Camera-type eye (tissue), 1 donor: ENCODE measurements around the gene STIMATE. TPM values are rescaled to one million over a fixed set of nuclear protein-coding genes. Genes with fewer than 3 reads are reported as not detected.

ENCODE experiments used
- total RNA-seq: library from RNA; depleted of rRNA; stranded (reverse); fragments of >200 nt; gene quantifications from one replicate; pipeline ENCODE4 v1.2.3, GENCODE V29; 2014

The STIMATE gene
- 12.9 TPM for total RNA-seq

DNA sequence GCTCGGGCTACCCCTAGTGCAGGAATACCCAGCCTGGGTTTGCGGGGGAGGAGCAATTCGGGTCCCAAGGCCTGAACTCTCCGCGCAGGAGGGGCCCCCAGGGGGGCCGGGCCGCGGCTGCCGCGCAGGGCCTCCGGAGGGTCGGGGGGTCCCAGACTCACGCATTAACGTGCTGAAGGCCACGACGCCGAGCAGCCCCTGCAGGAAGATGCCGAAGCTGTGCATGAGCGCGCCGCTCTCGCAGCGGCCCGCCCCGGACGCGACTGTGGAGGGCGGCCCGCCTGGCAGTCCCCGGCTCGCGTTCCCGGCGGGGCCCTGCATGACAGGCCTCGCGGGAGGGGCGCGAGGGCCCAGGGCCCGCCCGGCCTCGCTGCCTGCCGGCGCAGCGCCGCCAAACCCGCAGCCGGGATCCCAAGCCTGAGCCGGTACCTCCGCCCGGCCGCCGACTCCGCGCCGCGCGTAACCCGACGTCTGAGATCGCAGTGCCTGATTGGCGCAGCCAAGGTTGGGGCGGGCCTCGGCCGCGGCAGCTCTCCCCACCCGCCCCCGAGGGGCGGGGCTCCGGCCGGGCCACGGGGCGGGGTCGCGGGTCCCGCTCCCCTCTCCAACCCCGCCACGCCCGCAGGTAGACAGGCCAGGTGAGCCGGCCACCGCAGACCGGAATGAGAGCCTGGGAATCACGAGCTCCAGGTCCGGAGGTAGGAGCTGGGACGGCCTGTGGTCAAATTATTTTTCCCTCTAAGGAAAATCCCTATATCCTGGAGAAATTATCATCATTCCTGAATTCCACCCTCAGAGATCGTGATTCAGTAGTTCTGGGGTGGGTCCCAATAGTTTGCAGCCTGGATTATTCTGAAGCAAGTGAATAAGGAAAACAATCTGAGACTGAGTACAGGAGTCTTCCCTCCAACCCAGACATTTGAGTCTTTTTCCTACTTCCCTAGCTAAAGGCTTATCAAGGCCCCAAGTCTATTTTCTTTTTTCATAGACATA, at the start of gene STIMATE:
Gene STIMATE, minus strand, starts transcription at position 419 of the 993 bp plus-strand sequence. Its CDS starts 98 bp downstream, at position 321.

DNA sequence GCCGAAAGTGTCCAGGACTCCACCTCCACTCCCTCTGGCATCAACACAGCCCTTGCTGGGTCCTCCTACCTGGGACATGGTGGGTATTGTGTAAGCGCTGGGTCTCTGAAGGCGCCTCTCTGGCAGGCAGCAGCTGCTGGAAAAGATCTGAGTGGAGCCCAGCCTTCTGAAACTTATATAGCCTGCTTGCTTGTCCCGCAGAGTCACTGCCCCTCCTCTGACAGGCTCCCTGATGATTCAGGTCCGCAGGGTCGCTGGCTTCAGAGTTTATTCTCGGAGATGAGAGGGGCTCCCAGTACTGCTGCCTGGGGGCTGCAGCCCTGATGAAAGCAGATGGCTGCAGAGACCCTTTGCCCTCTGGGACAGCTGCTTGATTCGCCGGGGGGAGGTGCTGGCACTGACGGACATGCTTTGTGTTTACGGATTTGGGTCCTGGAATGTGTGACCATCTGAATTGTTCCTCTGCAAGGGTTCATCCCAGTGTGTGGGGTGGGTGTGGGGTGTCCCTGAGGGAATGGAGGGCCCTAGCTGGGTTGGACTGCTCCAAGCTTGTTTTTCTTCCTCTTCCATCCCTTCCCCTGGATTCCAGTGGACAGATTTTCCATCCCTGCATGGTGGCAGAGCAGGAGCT, 62.4 kb downstream of the STIMATE start, which contains the start of gene MUSTN1:
Gene MUSTN1, minus strand, starts transcription at position 149 of the 631 bp plus-strand sequence. Its CDS starts 71 bp downstream, at position 78.

DNA sequence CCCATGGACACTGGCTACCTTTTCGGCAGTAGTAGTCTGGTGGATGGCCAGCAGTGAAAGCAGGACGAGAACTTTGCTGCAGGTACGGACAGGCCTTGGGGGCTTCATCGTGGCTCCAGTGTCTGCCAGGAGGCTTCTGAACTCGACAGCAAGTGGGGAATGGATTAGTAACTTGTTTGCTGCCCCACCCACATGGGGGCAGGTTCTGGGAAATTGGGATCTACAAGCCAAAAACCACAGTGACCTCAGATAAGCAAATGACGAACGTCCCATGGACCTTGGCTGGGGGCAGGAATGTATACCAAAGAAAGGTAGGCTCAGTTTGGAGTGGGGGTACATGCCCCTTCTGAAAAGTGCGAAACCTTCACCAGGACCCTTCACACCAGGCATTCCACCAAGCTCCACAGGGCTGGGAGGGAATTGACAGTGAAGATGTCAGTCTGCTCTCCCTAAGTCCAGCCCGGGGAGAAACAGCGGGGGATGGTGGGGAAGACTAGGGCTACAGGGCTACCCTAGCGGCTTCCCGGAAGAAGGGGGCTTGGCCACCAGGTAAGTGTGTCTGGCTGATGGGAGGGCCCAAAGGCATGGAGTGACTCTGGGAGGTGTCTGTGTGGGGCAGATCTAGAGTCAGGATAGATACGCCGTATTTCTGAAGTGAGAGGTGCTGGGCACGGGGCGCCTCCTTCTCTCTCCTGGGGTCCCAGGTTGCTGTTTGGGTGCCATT, 66.7 kb downstream of the STIMATE start, which contains the start of gene ITIH4:
Gene ITIH4, minus strand, starts transcription at position 138 of the 724 bp plus-strand sequence. Its CDS starts 30 bp downstream, at position 108.

GRCh38 chr3:52794612-52795099, 102.7 kb downstream of the STIMATE start, which contains the start of gene ITIH3:
Gene ITIH3 (plus strand): TSS chr3:52794796. CDS start chr3:52794804, 8 bp downstream.

Other genes starting within 250 kb of the STIMATE start
- 193 TPM for gene PBRM1, start 211.6 kb downstream of the STIMATE start, total RNA-seq
- gene GNL3, start 211.5 kb downstream of the STIMATE start, total RNA-seq, result 96.2 TPM
- gene GLT8D1, start 191.8 kb downstream of the STIMATE start, total RNA-seq, result 115 TPM
- 75.8 TPM for gene SPCS1, start 191.4 kb downstream of the STIMATE start, total RNA-seq
- 64.3 TPM for gene NEK4, start 126.6 kb downstream of the STIMATE start, total RNA-seq
- not detected for gene ITIH1, start 119.9 kb downstream of the STIMATE start, total RNA-seq
- gene ITIH3, start 102.8 kb downstream of the STIMATE start, total RNA-seq, result 0.66 TPM
- 4.9 TPM for gene ITIH4, start 66.9 kb downstream of the STIMATE start, total RNA-seq
- 12.0 TPM for gene MUSTN1, start 62.5 kb downstream of the STIMATE start, total RNA-seq
- 25.1 TPM for gene SFMBT1, start 148.5 kb upstream of the STIMATE start, total RNA-seq
- 16.8 TPM for gene RFT1, start 232.9 kb upstream of the STIMATE start, total RNA-seq